Ascending aorta (tissue), 2 donors: ENCODE data around the gene DCAF12. TPM values are rescaled to one million over a fixed set of nuclear protein-coding genes. Genes with fewer than 3 reads are reported as not detected.
"Not testable (repeated sequence)": the region's sequence is repeated elsewhere in the genome, so short reads cannot be mapped to it uniquely, and the experiment has no call there.

Experiments
- DNase-seq, 2 donors: peaks; one replicate each; pipeline ENCODE4 v3.0.0-alpha.2; 2019; ENCODE audit warnings: low spot score in 2 of 2
- H3K27ac ChIP-seq, 2 donors: fragments of 200-600 bp; sonication (generic); one replicate each; pipeline ENCODE4 v1.5.1; 2016 to 2017; ENCODE audit warnings: mild to moderate bottlenecking in 1 of 2
- H3K27me3 ChIP-seq: fragments of 200-600 bp; sonication (generic); one replicate; pipeline ENCODE4 v1.5.1; 2017
- H3K36me3 ChIP-seq, 2 donors: fragments of 200-600 bp; sonication (generic); one replicate each; pipeline ENCODE4 v1.5.1; 2016
- H3K4me1 ChIP-seq, 2 donors: fragments of 200-600 bp; sonication (generic); one replicate each; pipeline ENCODE4 v1.5.1; 2016 to 2017; ENCODE audit warnings: mild to moderate bottlenecking in 1 of 2
- H3K4me3 ChIP-seq, 2 donors: fragments of 200-600 bp; sonication (generic); one replicate each; pipeline ENCODE4 v1.5.1; 2016 to 2017; ENCODE audit warnings: mild to moderate bottlenecking in 1 of 2
- H3K9me3 ChIP-seq, 2 donors: fragments of 200-600 bp; sonication (generic); one replicate each; pipeline ENCODE4 v1.5.1; 2016
- intact Hi-C: fragments of 100-400 bp; cut with DNase I; formaldehyde crosslinking; loops from one replicate; pipeline ENCODE4 v1.15.1; 2023
- total RNA-seq: library from RNA; depleted of rRNA; stranded (reverse); fragments of >200 nt; gene quantifications from one replicate; pipeline ENCODE4 v1.1.0, GENCODE V29; 2016
- TF ChIP-seq, protein P1 (sequence below), 3 experiments: fragments of 200-600 bp in 2 of 3; fragments of 450-650 bp in 1 of 3; sonication (generic) in 2 of 3; IDR thresholded peaks; one replicate each; pipeline ENCODE4 v1.5.1; 2016 to 2019; ENCODE audit warnings: antibody characterized with exemption in 3 of 3, mild to moderate bottlenecking in 1 of 3, moderate library complexity in 1 of 3

DCAF12 gene
- total RNA-seq, 1 donor from 2014 or later: 27.5 TPM

GRCh38 chr9:34145165-34145564 lies 18.7 kb upstream of the DCAF12 start:
- intact Hi-C loops: no loop called here
- TF ChIP-seq, protein P1, sequence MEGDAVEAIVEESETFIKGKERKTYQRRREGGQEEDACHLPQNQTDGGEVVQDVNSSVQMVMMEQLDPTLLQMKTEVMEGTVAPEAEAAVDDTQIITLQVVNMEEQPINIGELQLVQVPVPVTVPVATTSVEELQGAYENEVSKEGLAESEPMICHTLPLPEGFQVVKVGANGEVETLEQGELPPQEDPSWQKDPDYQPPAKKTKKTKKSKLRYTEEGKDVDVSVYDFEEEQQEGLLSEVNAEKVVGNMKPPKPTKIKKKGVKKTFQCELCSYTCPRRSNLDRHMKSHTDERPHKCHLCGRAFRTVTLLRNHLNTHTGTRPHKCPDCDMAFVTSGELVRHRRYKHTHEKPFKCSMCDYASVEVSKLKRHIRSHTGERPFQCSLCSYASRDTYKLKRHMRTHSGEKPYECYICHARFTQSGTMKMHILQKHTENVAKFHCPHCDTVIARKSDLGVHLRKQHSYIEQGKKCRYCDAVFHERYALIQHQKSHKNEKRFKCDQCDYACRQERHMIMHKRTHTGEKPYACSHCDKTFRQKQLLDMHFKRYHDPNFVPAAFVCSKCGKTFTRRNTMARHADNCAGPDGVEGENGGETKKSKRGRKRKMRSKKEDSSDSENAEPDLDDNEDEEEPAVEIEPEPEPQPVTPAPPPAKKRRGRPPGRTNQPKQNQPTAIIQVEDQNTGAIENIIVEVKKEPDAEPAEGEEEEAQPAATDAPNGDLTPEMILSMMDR (IDR thresholded peaks at IDR 0.05): no peak
- no peak for DNase-seq
- H3K36me3 ChIP-seq: no peaks in the 10 kb centered on the region
- H3K27me3 ChIP-seq: no peaks in the 10 kb centered on the region
- H3K4me1 ChIP-seq: no peaks in the 10 kb centered on the region
- H3K4me3 ChIP-seq: no peak overlapping the region
- no peak overlapping the region for H3K27ac ChIP-seq
- H3K9me3 ChIP-seq: no peaks in the 10 kb centered on the region

- no peaks in the 10 kb centered on the region for H3K9me3 ChIP-seq
- no peak overlapping the region for H3K4me3 ChIP-seq
- no peaks in the 10 kb centered on the region for H3K36me3 ChIP-seq
- no peaks in the 10 kb centered on the region for H3K27me3 ChIP-seq
- TF ChIP-seq, protein P1 (IDR thresholded peaks at IDR 0.05): no peak
- no peak overlapping the region for H3K27ac ChIP-seq
- no peaks in the 10 kb centered on the region for H3K4me1 ChIP-seq
- intact Hi-C loops: no loop called here
- no peak for DNase-seq
Observed at GRCh38 chr9:34143116-34143515, 16.6 kb upstream of the DCAF12 start.

GRCh38 chr9:34140853-34141252 lies 14.4 kb upstream of the DCAF12 start:
- DNase-seq: no peak
- Histone ChIP-seq H3K4me1 (no peaks in the 10 kb centered on the region), H3K27me3 (no peaks in the 10 kb centered on the region), H3K27ac (no peak overlapping the region), H3K36me3 (no peaks in the 10 kb centered on the region), H3K4me3 (no peak overlapping the region), H3K9me3 (no peaks in the 10 kb centered on the region)
- intact Hi-C loops: no loop called here
- TF ChIP-seq, protein P1 (IDR thresholded peaks at IDR 0.05): no peak

GRCh38 chr9:34139477-34140146 lies 13.1 kb upstream of the DCAF12 start:
- intact Hi-C loops: no loop called here
- Histone ChIP-seq H3K4me3 (no peak overlapping the region), H3K36me3 (no peaks in the 10 kb centered on the region), H3K4me1 (no peaks in the 10 kb centered on the region), H3K27me3 (no peaks in the 10 kb centered on the region), H3K27ac (no peak overlapping the region), H3K9me3 (no peaks in the 10 kb centered on the region)
- TF ChIP-seq, protein P1 (IDR thresholded peaks at IDR 0.05): peak in 2 of 3 experiments; percentile 14 to 46
- peak in 1 of 2 donors; percentile 83 for DNase-seq

GRCh38 chr9:34138644-34139043 lies 12.1 kb upstream of the DCAF12 start:
- H3K27me3 ChIP-seq, H3K9me3 ChIP-seq, intact Hi-C loops, H3K4me1 ChIP-seq, H3K4me3 ChIP-seq, H3K27ac ChIP-seq, DNase-seq, H3K36me3 ChIP-seq: not testable (repeated sequence)

DNA sequence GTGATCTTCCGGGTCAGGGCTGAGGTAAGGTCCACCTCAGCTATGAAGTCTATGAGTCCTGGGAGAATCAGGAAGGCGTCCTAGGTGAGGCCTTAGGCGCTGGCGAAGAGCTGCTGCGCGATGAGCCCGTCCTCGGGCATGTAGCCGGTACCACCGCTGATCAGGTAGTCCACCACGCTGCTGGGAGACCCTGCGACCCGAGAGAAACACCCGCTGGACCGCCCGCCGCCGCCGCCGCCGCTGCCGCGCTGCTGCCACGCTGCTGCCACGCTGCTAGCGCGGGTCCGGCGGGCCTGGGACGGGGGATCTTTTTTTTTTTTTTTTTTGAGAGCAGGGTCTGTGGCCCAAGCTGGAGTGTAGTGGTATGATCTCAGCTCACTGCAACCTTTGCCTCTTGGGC lies 8.0 kb upstream of the DCAF12 start:
- H3K9me3 ChIP-seq: no peaks in the 10 kb centered on the region
- H3K27me3 ChIP-seq: no peaks in the 10 kb centered on the region
- intact Hi-C loops: no loop called here
- no peak overlapping the region for H3K4me3 ChIP-seq
- no peaks in the 10 kb centered on the region for H3K36me3 ChIP-seq
- TF ChIP-seq, protein P1 (IDR thresholded peaks at IDR 0.05): no peak
- no peaks in the 10 kb centered on the region for H3K4me1 ChIP-seq
- DNase-seq: no peak
- H3K27ac ChIP-seq: no peak overlapping the region
